ENCODE measurements around the gene AP5B1. TPM values are rescaled to one million over a fixed set of nuclear protein-coding genes. Genes with fewer than 3 reads are reported as not detected.

Gene AP5B1, protein sequence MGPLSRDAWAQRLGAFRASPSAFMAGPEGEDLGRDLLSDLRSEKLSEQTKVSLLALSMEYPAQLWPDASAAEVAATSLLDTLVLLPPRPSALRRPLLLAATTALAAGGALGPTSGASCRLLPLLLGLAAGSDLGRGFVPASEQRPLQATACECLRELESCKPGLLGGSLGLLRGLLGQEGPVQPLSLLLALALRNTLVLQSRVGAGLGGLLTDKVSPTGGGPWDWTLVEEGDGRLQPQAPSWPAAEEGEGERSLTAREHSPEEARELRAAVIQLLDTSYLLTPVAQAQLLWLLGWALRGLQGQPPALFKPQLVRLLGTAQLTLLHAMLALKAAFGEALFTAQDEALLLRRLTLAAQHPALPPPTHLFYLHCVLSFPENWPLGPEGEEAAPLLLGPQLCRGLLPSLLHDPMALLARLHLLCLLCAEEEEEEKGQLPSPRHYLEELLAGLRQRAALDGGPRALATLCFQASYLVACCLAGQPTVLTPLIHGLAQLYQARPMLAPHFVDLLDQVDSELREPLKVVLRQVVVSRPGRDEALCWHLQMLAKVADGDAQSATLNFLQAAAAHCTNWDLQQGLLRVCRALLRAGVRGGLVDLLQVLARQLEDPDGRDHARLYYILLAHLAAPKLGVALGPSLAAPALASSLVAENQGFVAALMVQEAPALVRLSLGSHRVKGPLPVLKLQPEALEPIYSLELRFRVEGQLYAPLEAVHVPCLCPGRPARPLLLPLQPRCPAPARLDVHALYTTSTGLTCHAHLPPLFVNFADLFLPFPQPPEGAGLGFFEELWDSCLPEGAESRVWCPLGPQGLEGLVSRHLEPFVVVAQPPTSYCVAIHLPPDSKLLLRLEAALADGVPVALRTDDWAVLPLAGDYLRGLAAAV
- polyA plus RNA-seq (2013, experiment 1 of 2), result 4.9 TPM
- 5.2 TPM for polyA plus RNA-seq (2013, experiment 2 of 2)

- Histone ChIP-seq H3K4me2 (ENCODE audit: low read length, poor library complexity, severe bottlenecking) (peak within 1 kb of the TSS; percentile 93), H3K14ac (ENCODE audit: low read length in 2 of 2) (peak within 1 kb of the TSS; percentile 65 to 89), H2AK5ac (ENCODE audit: low read length, severe bottlenecking) (peak within 1 kb of the TSS; percentile 32), H3K4ac (ENCODE audit: low read depth in 1 of 2, low read length in 2 of 2) (peak within 1 kb of the TSS; percentile 46 to 91), H3K27ac (ENCODE audit: low read length, poor library complexity, severe bottlenecking) (no peak within 1 kb of the TSS), H2BK15ac (ENCODE audit: low read depth, poor library complexity, severe bottlenecking) (peak within 1 kb of the TSS; percentile 85), H2BK120ac (ENCODE audit: low read depth, low read length) (peak within 1 kb of the TSS; percentile 58), H3K4me1 (ENCODE audit: control insufficient read depth, insufficient read depth, low read depth, low read length) (peaks cover 30% of the 10 kb centered on the region), H4K8ac (ENCODE audit: low read length) (peak within 1 kb of the TSS; percentile 98), H4K91ac (ENCODE audit: low read length) (peak within 1 kb of the TSS; percentile 94), H2BK12ac (ENCODE audit: low read length in 2 of 2) (peak within 1 kb of the TSS; percentile 30 to 94), H3K4me3 (ENCODE audit: insufficient read depth in 1 of 2, low read depth in 1 of 2, low read length in 2 of 2) (peak within 1 kb of the TSS; percentile 76 to 85), H3K9me3 (ENCODE audit: control insufficient read depth, low read length) (no peaks in the 10 kb centered on the region), H2BK5ac (ENCODE audit: low read depth, low read length, poor library complexity, severe bottlenecking) (peak within 1 kb of the TSS; percentile 35), H3K9ac (ENCODE audit: low read length) (peak within 1 kb of the TSS; percentile 94), H3K23ac (ENCODE audit: low read length in 2 of 2) (peak within 1 kb of the TSS in 1 of 2 experiments; percentile 91), H3K36me3 (ENCODE audit: control insufficient read depth in 1 of 2, insufficient read depth in 2 of 2, low read depth in 1 of 2, low read length in 2 of 2) (peaks cover 28 to 37% of the 10 kb centered on the region in 2 experiments), H3K27me3 (ENCODE audit: control insufficient read depth in 1 of 2, insufficient read depth in 1 of 2, low read length in 2 of 2) (peaks cover 8 to 28% of the 10 kb centered on the region in 2 experiments), H3K79me1 (replicated peaks; ENCODE audit: low read length, poor library complexity, severe bottlenecking) (peaks cover 36% of the 10 kb centered on the region), H3K18ac (ENCODE audit: low read depth in 1 of 2, low read length in 2 of 2) (peak within 1 kb of the TSS; percentile 96), H2AFZ (ENCODE audit: low read depth, low read length) (peak within 1 kb of the TSS; percentile 83)
- DNase-seq, result peak; percentile 79
- WGBS, result no CpG with 5 or more reads among the region's 59 CpGs
These were observed at the start of gene AP5B1 for GRCh38 chr11:65780770-65781151. TSS of gene AP5B1 (minus strand) at chr11:65780976. CDS start at chr11:65780591, 385 bp downstream.

GRCh38 chr11:65829459-65829858 lies 48.7 kb upstream of the AP5B1 start:
- H3K4me1 ChIP-seq (ENCODE audit: control insufficient read depth, insufficient read depth, low read depth, low read length), result peaks cover 11% of the 10 kb centered on the region
- H4K91ac ChIP-seq (ENCODE audit: low read length), result no peak overlapping the region
- no peak overlapping the region for H3K18ac ChIP-seq (ENCODE audit: low read depth in 1 of 2, low read length in 2 of 2)
- no peak overlapping the region for H3K9ac ChIP-seq (ENCODE audit: low read length)
- H2BK5ac ChIP-seq (ENCODE audit: low read depth, low read length, poor library complexity, severe bottlenecking), result no peak overlapping the region
- H4K8ac ChIP-seq (ENCODE audit: low read length), result no peak overlapping the region
- no peak overlapping the region for H3K4me3 ChIP-seq (ENCODE audit: insufficient read depth in 1 of 2, low read depth in 1 of 2, low read length in 2 of 2)
- H3K79me1 ChIP-seq (replicated peaks; ENCODE audit: low read length, poor library complexity, severe bottlenecking), result no peaks in the 10 kb centered on the region
- H3K14ac ChIP-seq (ENCODE audit: low read length in 2 of 2), result no peak overlapping the region
- 71% methylated on average over 4 of the region's 4 CpGs for WGBS
- no peak overlapping the region for H3K4me2 ChIP-seq (ENCODE audit: low read length, poor library complexity, severe bottlenecking)
- peaks cover 25 to 47% of the 10 kb centered on the region in 2 experiments for H3K27me3 ChIP-seq (ENCODE audit: control insufficient read depth in 1 of 2, insufficient read depth in 1 of 2, low read length in 2 of 2)
- no peaks in the 10 kb centered on the region for H3K36me3 ChIP-seq (ENCODE audit: control insufficient read depth in 1 of 2, insufficient read depth in 2 of 2, low read depth in 1 of 2, low read length in 2 of 2)
- no peaks in the 10 kb centered on the region for H3K9me3 ChIP-seq (ENCODE audit: control insufficient read depth, low read length)
- no peak overlapping the region for H2AK5ac ChIP-seq (ENCODE audit: low read length, severe bottlenecking)
- no peak overlapping the region for H2AFZ ChIP-seq (ENCODE audit: low read depth, low read length)
- no peak overlapping the region for H3K27ac ChIP-seq (ENCODE audit: low read length, poor library complexity, severe bottlenecking)
- no peak overlapping the region for H2BK15ac ChIP-seq (ENCODE audit: low read depth, poor library complexity, severe bottlenecking)
- no peak for DNase-seq
- H2BK120ac ChIP-seq (ENCODE audit: low read depth, low read length), result no peak overlapping the region
- no peak overlapping the region for H3K23ac ChIP-seq (ENCODE audit: low read length in 2 of 2)
- no peak overlapping the region for H2BK12ac ChIP-seq (ENCODE audit: low read length in 2 of 2)
- H3K4ac ChIP-seq (ENCODE audit: low read depth in 1 of 2, low read length in 2 of 2), result no peak overlapping the region

- Histone ChIP-seq H4K8ac (ENCODE audit: low read length) (no peak overlapping the region), H3K14ac (ENCODE audit: low read length in 2 of 2) (no peak overlapping the region), H3K27me3 (ENCODE audit: control insufficient read depth in 1 of 2, insufficient read depth in 1 of 2, low read length in 2 of 2) (peaks cover 20 to 26% of the 10 kb centered on the region in 2 experiments), H2BK12ac (ENCODE audit: low read length in 2 of 2) (no peak overlapping the region), H3K4me3 (ENCODE audit: insufficient read depth in 1 of 2, low read depth in 1 of 2, low read length in 2 of 2) (no peak overlapping the region), H3K4me1 (ENCODE audit: control insufficient read depth, insufficient read depth, low read depth, low read length) (no peaks in the 10 kb centered on the region), H2BK15ac (ENCODE audit: low read depth, poor library complexity, severe bottlenecking) (no peak overlapping the region), H2BK5ac (ENCODE audit: low read depth, low read length, poor library complexity, severe bottlenecking) (no peak overlapping the region), H2AK5ac (ENCODE audit: low read length, severe bottlenecking) (no peak overlapping the region), H3K18ac (ENCODE audit: low read depth in 1 of 2, low read length in 2 of 2) (no peak overlapping the region), H4K91ac (ENCODE audit: low read length) (no peak overlapping the region), H3K36me3 (ENCODE audit: control insufficient read depth in 1 of 2, insufficient read depth in 2 of 2, low read depth in 1 of 2, low read length in 2 of 2) (no peaks in the 10 kb centered on the region), H2AFZ (ENCODE audit: low read depth, low read length) (no peak overlapping the region), H2BK120ac (ENCODE audit: low read depth, low read length) (no peak overlapping the region), H3K9ac (ENCODE audit: low read length) (no peak overlapping the region), H3K4me2 (ENCODE audit: low read length, poor library complexity, severe bottlenecking) (no peak overlapping the region), H3K23ac (ENCODE audit: low read length in 2 of 2) (no peak overlapping the region), H3K9me3 (ENCODE audit: control insufficient read depth, low read length) (no peaks in the 10 kb centered on the region), H3K79me1 (replicated peaks; ENCODE audit: low read length, poor library complexity, severe bottlenecking) (no peaks in the 10 kb centered on the region), H3K4ac (ENCODE audit: low read depth in 1 of 2, low read length in 2 of 2) (no peak overlapping the region), H3K27ac (ENCODE audit: low read length, poor library complexity, severe bottlenecking) (no peak overlapping the region)
- 86% methylated on average over 4 of the region's 8 CpGs for WGBS
- DNase-seq, result no peak
These were observed 46.4 kb upstream of the AP5B1 start for GRCh38 chr11:65826984-65827735.

Data from mesenchymal stem cell (in vitro differentiated cells and primary cell).